Kidney glomerular epithelial cell (primary cell): ENCODE data around the gene STK33.

Source experiments
- DNase-seq: peaks from one replicate; lab custom pipeline; 2025; lab: John Stamatoyannopoulos, UW

Gene STK33

GRCh38 chr11:8603696-8604077 is 9.7 kb upstream of the STK33 start:
- DNase-seq, result no peak

GRCh38 chr11:8601376-8602133 is 7.5 kb upstream of the STK33 start:
- no peak for DNase-seq

- no peak for DNase-seq
Observed at GRCh38 chr11:8598506-8598905, 4.5 kb upstream of the STK33 start.

GRCh38 chr11:8597182-8597581 is 3.2 kb upstream of the STK33 start:
- peak; percentile 28 for DNase-seq

GRCh38 chr11:8596504-8597046 is 2.5 kb upstream of the STK33 start:
- no peak for DNase-seq

- DNase-seq, result no peak
Observed at GRCh38 chr11:8593455-8593854, 573 bp downstream of the STK33 start.

- DNase-seq, result no peak
Observed at GRCh38 chr11:8587915-8588314, 6.1 kb downstream of the STK33 start.

- no peak for DNase-seq
Observed at GRCh38 chr11:8586805-8587204, 7.2 kb downstream of the STK33 start.

GRCh38 chr11:8586184-8586583 is 7.8 kb downstream of the STK33 start:
- DNase-seq, result no peak

GRCh38 chr11:8584511-8584910 is 9.5 kb downstream of the STK33 start:
- no peak for DNase-seq

- peak; percentile 56 for DNase-seq
Observed at GRCh38 chr11:8584082-8584481, 9.9 kb downstream of the STK33 start.

GRCh38 chr11:8581300-8581699 is 12.7 kb downstream of the STK33 start:
- no peak for DNase-seq

GRCh38 chr11:8577791-8578581 is 16.0 kb downstream of the STK33 start:
- DNase-seq, result no peak

GRCh38 chr11:8574798-8575197 is 19.2 kb downstream of the STK33 start:
- no peak for DNase-seq

- no peak for DNase-seq
Observed at GRCh38 chr11:8573777-8574176, 20.3 kb downstream of the STK33 start.

- peak; percentile 49 for DNase-seq
Observed at GRCh38 chr11:8567602-8568198, 26.3 kb downstream of the STK33 start.

GRCh38 chr11:8566613-8567210 is 27.3 kb downstream of the STK33 start:
- peak; percentile 30 for DNase-seq

- DNase-seq, result no peak
Observed at GRCh38 chr11:8564526-8564925, 29.5 kb downstream of the STK33 start.

- DNase-seq, result no peak
Observed at GRCh38 chr11:8561461-8561860, 32.6 kb downstream of the STK33 start.

- no peak for DNase-seq
Observed at GRCh38 chr11:8558436-8558835, 35.6 kb downstream of the STK33 start.

GRCh38 chr11:8545698-8546366 is 48.2 kb downstream of the STK33 start:
- DNase-seq, result no peak

- no peak for DNase-seq
Observed at GRCh38 chr11:8544807-8545206, 49.2 kb downstream of the STK33 start.
